ENCODE data around the gene FOXP1. TPM values are rescaled to one million over a fixed set of nuclear protein-coding genes. Genes with fewer than 3 reads are reported as not detected.

FOXP1 gene
- total RNA-seq, 4 donors from 2014 or later, result 49.8 to 157 (median 71.9) TPM

- TF ChIP-seq CTCF (IDR thresholded peaks at IDR 0.05), result no peak
- no peak for TF ChIP-seq EP300 (IDR thresholded peaks at IDR 0.05)
- no peak for TF ChIP-seq POLR2A (IDR thresholded peaks at IDR 0.05)
- TF ChIP-seq POLR2AphosphoS5 (IDR thresholded peaks at IDR 0.05), result no peak
- H3K27ac ChIP-seq, result peak overlapping the region; percentile 93
- H3K27me3 ChIP-seq, result no peaks in the 10 kb centered on the region
- no peak for DNase-seq (ENCODE audit: low spot score in 2 of 2)
- H3K4me3 ChIP-seq, result peak overlapping the region; percentile 74
- H3K36me3 ChIP-seq, result no peaks in the 10 kb centered on the region
- WGBS, result 52% methylated on average over 6 of the region's 6 CpGs
- H3K9me3 ChIP-seq, result no peaks in the 10 kb centered on the region
- peaks cover 70% of the 10 kb centered on the region for H3K4me1 ChIP-seq
Observed at GRCh38 chr3:71066356-71066755, 517.2 kb downstream of the FOXP1 start.

- Histone ChIP-seq H3K27me3 (no peaks in the 10 kb centered on the region), H3K4me1 (peaks cover 77% of the 10 kb centered on the region), H3K36me3 (no peaks in the 10 kb centered on the region), H3K27ac (peak overlapping the region; percentile 93), H3K4me3 (peak overlapping the region; percentile 74), H3K9me3 (no peaks in the 10 kb centered on the region)
- WGBS, result 24% methylated on average over 4 of the region's 4 CpGs
- DNase-seq (ENCODE audit: low spot score in 2 of 2), result no peak
- TF ChIP-seq POLR2AphosphoS5 (IDR thresholded peaks at IDR 0.05) (no peak), CTCF (IDR thresholded peaks at IDR 0.05) (no peak), EP300 (IDR thresholded peaks at IDR 0.05) (no peak), POLR2A (IDR thresholded peaks at IDR 0.05) (no peak)
Observed at GRCh38 chr3:71065764-71066013, 517.8 kb downstream of the FOXP1 start.

- peaks cover 80% of the 10 kb centered on the region for H3K4me1 ChIP-seq
- no peaks in the 10 kb centered on the region for H3K9me3 ChIP-seq
- TF ChIP-seq POLR2AphosphoS5 (IDR thresholded peaks at IDR 0.05) (no peak), EP300 (IDR thresholded peaks at IDR 0.05) (no peak), POLR2A (IDR thresholded peaks at IDR 0.05) (no peak), CTCF (IDR thresholded peaks at IDR 0.05) (no peak)
- H3K36me3 ChIP-seq, result no peaks in the 10 kb centered on the region
- no peaks in the 10 kb centered on the region for H3K27me3 ChIP-seq
- WGBS, result under 1% methylated on average over 18 of the region's 85 CpGs
- peak; percentile 77 to 81 for DNase-seq (ENCODE audit: low spot score in 2 of 2)
- H3K4me3 ChIP-seq, result peak overlapping the region; percentile 74
- H3K27ac ChIP-seq, result peak overlapping the region; percentile 93
Observed at GRCh38 chr3:71064956-71065763, 518.4 kb downstream of the FOXP1 start.

- no peak for TF ChIP-seq EP300 (IDR thresholded peaks at IDR 0.05)
- TF ChIP-seq POLR2A (IDR thresholded peaks at IDR 0.05), result peak in 1 of 2 donors; percentile 46
- no peak for TF ChIP-seq POLR2AphosphoS5 (IDR thresholded peaks at IDR 0.05)
- TF ChIP-seq CTCF (IDR thresholded peaks at IDR 0.05), result no peak
- Histone ChIP-seq H3K36me3 (no peaks in the 10 kb centered on the region), H3K4me1 (peaks cover 79% of the 10 kb centered on the region), H3K9me3 (no peaks in the 10 kb centered on the region), H3K4me3 (peak overlapping the region; percentile 74), H3K27ac (peak overlapping the region; percentile 93), H3K27me3 (no peaks in the 10 kb centered on the region)
- 0% methylated on average over 18 of the region's 46 CpGs for WGBS
- no peak for DNase-seq (ENCODE audit: low spot score in 2 of 2)
Observed at GRCh38 chr3:71064291-71064955, 519.1 kb downstream of the FOXP1 start.

GRCh38 chr3:71063773-71064290 lies 519.7 kb downstream of the FOXP1 start:
- Histone ChIP-seq H3K9me3 (no peaks in the 10 kb centered on the region), H3K36me3 (no peaks in the 10 kb centered on the region), H3K4me1 (peaks cover 79% of the 10 kb centered on the region), H3K4me3 (peak overlapping the region; percentile 74), H3K27me3 (no peaks in the 10 kb centered on the region), H3K27ac (peak overlapping the region; percentile 93)
- DNase-seq (ENCODE audit: low spot score in 2 of 2), result peak in 1 of 2 donors; percentile 61
- TF ChIP-seq POLR2A (IDR thresholded peaks at IDR 0.05) (no peak), CTCF (IDR thresholded peaks at IDR 0.05) (no peak), POLR2AphosphoS5 (IDR thresholded peaks at IDR 0.05) (no peak), EP300 (IDR thresholded peaks at IDR 0.05) (no peak)
- WGBS, result 0% methylated on average over 13 of the region's 13 CpGs
